Natural killer cell treated with Interleukin-12 subunit alpha and Interleukin-12 subunit beta and Interleukin-15 and Interleukin-18, amount 100 ng/mL, for 72 hours (primary cell): ENCODE measurements around the gene ARSB. TPM values are rescaled to one million over a fixed set of nuclear protein-coding genes. Genes with fewer than 3 reads are reported as not detected.

Source experiments
- ATAC-seq, 2 donors: fragments of 150-1000 bp; cut with Tn5 transposase in 1 of 2; sonication (Bioruptor Pico), chemical (Tn5 transposase) in 1 of 2; 2 replicates each; pipeline ENCODE4 v1.10.0; 2021
- DNase-seq: peaks from one replicate; pipeline ENCODE4 v3.0.0; 2022; ENCODE audit warnings: low spot score
- H3K27ac Mint-ChIP-seq, 2 donors: 1 replicate in 1 of 2; 2 replicates in 1 of 2; pipeline ENCODE4 v1.8.0; 2022; ENCODE audit warnings: mixed read lengths in 2 of 2, mild to moderate bottlenecking in 1 of 2, moderate library complexity in 1 of 2
- H3K27me3 Mint-ChIP-seq, 2 donors: 1 replicate in 1 of 2; 2 replicates in 1 of 2; pipeline ENCODE4 v1.8.0; 2022; ENCODE audit warnings: mixed read lengths in 2 of 2
- H3K36me3 Mint-ChIP-seq: one replicate; pipeline ENCODE4 v1.8.0; 2022; ENCODE audit warnings: mixed read lengths
- H3K4me1 Mint-ChIP-seq, 2 donors: 1 replicate in 1 of 2; 2 replicates in 1 of 2; pipeline ENCODE4 v1.8.0; 2022; ENCODE audit warnings: low read depth in 2 of 2, mixed read lengths in 2 of 2, mild to moderate bottlenecking in 1 of 2
- H3K4me3 Mint-ChIP-seq: one replicate; pipeline ENCODE4 v1.8.0; 2022; ENCODE audit warnings: mixed read lengths
- H3K9me3 Mint-ChIP-seq: 2 replicates; pipeline ENCODE4 v1.8.0; 2022; ENCODE audit warnings: mixed read lengths
- total RNA-seq, 2 donors: library from RNA; stranded (reverse); gene quantifications; one replicate each; pipeline ENCODE4 v1.2.3, GENCODE V29; 2022

ARSB gene
- total RNA-seq, result 10 to 100 TPM; 15.4 to 22.3 TPM

DNA sequence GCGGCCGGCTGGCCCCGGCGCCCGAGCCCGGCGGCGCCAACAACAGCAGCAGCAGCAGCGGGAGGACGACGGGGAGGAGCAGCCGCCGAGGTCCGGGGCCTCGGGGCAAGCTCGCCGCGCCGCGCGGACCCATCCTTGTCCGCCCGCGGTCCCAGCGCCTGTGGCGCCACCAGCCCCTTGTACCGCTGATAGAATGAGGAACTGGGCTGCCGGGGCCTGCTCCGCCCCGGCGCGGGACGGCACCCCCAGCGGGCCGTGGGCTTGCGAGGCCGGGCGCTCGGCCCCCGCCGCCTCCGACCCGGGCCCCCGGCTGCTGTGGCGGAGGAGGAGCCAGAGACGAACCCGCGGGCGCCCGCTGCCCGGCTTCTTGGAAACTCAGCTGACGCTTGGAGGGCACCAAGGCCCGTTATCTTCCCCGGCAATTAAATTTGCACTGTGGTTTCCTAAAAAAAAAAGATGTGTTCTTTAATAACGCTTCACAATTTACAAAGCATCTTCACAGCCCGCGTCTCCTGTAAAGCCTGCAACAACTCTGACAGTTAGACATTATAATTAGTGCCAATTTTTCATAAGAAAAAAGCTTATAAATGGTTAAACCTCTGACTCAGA, at the start of gene ARSB:
ARSB (minus strand) TSS at position 195 of the 609 bp plus-strand sequence; CDS start at position 133, 62 bp downstream.
- Mint-ChIP-seq H3K27ac (peak within 1 kb of the TSS; percentile 88 to 97), H3K4me1 (peaks cover 27 to 36% of the 10 kb centered on the region in 2 donors), H3K4me3 (peak within 1 kb of the TSS; percentile 87), H3K9me3 (no peaks in the 10 kb centered on the region), H3K36me3 (no peaks in the 10 kb centered on the region), H3K27me3 (peaks cover 0 to 2% of the 10 kb centered on the region in 2 donors)
- DNase-seq (peak; percentile 77), ATAC-seq (peak; percentile 77)

DNA sequence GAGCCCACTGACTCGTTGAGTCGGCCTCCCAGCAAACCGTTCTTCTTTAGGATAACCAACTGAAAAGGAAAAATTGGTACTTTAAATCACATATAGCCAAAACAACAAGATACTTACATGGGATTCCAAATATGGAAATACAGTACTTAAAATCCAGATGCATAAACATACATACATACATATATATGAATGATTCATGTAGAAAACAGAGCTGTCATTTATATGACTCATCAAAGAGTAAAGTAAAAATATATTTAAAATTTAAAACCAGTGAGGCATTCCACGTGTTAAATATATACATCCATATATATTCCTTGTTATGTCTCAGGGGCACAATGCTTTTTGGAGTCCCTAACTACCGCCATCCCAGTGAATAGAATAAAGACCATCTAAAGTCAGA, 47.7 kb upstream of the ARSB start:
- Mint-ChIP-seq H3K4me3 (no peak overlapping the region), H3K27ac (no peak overlapping the region), H3K36me3 (no peaks in the 10 kb centered on the region), H3K9me3 (no peaks in the 10 kb centered on the region), H3K27me3 (peaks cover 0 to 3% of the 10 kb centered on the region in 2 donors), H3K4me1 (no peaks in the 10 kb centered on the region)
- DNase-seq, result no peak
- ATAC-seq, result no peak

DNA sequence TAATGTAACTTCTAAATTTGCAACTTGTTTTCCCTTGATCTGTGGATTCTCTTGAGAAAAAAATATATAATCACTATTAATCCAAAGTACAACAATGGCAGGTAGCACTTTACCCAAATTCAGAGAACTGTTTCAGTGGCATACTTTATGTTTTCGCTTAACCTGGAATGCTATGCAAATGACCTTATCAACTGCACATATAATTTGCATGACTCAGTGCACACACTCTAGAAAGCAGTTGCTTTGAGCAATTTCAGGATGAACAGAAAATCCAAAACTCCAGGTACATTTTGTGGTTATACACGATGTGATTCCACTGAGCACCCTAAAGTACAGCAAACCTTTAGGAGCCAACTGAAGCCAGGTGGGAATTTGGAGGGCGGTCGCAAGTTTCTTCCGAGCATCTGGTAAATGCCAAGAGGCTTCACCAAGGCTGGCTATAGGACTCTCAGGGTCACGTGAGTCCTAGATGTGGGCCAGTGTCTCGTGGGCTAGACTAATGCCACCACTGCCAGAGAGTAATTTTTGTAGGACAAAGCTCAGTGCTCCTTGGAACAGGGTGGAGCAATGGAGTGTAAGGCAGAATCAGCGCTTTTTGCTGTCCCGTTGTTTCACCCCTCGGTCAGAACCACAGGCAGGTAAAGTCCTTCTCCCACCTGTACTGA, 47.1 kb upstream of the ARSB start:
- H3K36me3 Mint-ChIP-seq, result no peaks in the 10 kb centered on the region
- no peaks in the 10 kb centered on the region for H3K4me1 Mint-ChIP-seq

DNA sequence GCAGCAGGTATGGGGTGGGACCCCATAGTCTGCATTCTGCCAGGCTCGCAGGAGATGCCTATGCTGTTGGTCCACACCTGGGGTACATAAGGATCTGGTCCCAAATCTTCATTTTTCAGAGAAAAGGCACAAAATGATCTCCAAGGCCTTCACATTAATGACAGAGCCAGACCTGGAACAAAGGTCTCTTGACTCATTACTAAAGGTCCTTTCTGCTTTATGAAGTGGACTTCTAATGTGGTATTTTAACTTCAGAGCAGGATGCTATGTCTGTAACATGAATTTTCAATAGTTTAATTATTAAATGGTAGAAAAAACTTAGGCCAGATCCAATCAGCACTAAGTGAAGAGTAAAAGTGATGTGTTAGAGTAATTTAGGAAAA, 46.4 kb upstream of the ARSB start:
- DNase-seq (no peak), ATAC-seq (no peak)
- Mint-ChIP-seq H3K27me3 (peaks cover 9% of the 10 kb centered on the region in 2 donors), H3K4me1 (no peaks in the 10 kb centered on the region), H3K27ac (no peak overlapping the region), H3K9me3 (no peaks in the 10 kb centered on the region), H3K4me3 (no peak overlapping the region), H3K36me3 (no peaks in the 10 kb centered on the region)

More for the DNA sequence above, 47.1 kb upstream of the ARSB start:
- Mint-ChIP-seq H3K9me3 (no peaks in the 10 kb centered on the region), H3K4me3 (no peak overlapping the region), H3K27ac (no peak overlapping the region), H3K27me3 (peaks cover 3% of the 10 kb centered on the region in 2 donors)
- DNase-seq, result no peak
- no peak for ATAC-seq

DNA sequence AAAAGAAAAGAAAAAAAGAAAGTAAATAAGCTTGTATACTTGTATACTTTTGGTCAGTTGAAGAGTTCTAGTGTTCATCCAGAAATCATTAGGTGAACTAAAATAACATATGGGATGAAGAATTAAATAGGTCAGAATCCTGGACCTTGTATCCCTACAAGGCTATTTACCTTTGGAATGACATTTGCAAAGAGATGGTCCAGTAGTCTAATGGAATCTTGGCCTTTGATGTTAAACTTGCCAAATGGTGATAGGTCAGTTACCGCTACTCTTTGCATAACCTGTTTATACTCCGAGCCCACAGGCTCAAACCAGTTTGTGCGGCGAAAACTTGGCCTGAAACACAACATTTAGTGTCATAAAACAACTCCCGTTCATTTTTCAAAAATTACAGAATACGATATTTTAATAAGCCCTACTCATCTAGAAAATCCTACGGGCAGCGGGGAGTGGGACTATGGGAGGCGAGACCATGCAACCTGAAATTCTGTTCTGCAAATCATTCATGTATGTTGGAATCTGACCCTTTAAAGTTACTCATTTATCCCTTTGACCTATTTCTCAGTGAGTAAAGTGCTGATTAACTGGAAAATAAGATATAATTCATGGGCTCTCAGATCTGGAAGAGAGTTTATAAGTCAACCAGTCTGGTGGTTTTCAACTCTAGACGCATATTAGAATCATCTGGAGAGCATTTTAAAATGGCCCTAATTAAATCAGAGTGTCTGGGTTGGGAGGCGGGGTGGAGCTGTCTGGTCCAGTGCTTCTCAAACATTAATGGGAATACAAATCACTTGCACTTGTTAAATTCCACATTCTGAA, 45.8 kb upstream of the ARSB start:
- peaks cover 12 to 15% of the 10 kb centered on the region in 2 donors for H3K27me3 Mint-ChIP-seq
- no peak overlapping the region for H3K27ac Mint-ChIP-seq
- no peaks in the 10 kb centered on the region for H3K36me3 Mint-ChIP-seq
- H3K4me3 Mint-ChIP-seq, result no peak overlapping the region
- H3K9me3 Mint-ChIP-seq, result no peaks in the 10 kb centered on the region
- ATAC-seq, result no peak
- no peak for DNase-seq
- H3K4me1 Mint-ChIP-seq, result no peaks in the 10 kb centered on the region

DNA sequence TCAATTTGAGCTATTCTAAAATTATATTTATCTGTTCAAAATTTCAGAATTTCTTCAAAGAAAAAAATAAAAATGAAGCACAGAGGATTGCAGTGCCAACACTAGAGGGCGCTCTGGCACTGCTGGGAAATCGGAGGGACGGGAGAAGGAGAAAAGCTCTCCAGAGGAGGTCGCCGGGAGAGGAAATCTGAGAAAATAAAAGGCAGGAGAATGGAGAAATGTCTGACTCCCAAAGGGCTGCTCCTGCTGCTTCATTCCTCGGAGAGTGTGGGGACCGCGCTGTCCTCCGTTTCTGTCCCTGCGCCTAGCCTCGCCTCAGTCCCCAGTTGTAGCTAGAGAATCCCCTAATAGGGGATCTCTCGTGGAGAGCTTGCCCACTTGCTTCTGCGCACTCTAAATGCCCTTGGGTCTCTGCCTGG, 40.0 kb upstream of the ARSB start:
- no peak overlapping the region for H3K27ac Mint-ChIP-seq
- peaks cover 8 to 14% of the 10 kb centered on the region in 2 donors for H3K4me1 Mint-ChIP-seq
- ATAC-seq, result no peak
- no peaks in the 10 kb centered on the region for H3K36me3 Mint-ChIP-seq
- no peaks in the 10 kb centered on the region for H3K9me3 Mint-ChIP-seq
- DNase-seq, result no peak
- peaks cover 33 to 58% of the 10 kb centered on the region in 2 donors for H3K27me3 Mint-ChIP-seq
- H3K4me3 Mint-ChIP-seq, result no peak overlapping the region

DNA sequence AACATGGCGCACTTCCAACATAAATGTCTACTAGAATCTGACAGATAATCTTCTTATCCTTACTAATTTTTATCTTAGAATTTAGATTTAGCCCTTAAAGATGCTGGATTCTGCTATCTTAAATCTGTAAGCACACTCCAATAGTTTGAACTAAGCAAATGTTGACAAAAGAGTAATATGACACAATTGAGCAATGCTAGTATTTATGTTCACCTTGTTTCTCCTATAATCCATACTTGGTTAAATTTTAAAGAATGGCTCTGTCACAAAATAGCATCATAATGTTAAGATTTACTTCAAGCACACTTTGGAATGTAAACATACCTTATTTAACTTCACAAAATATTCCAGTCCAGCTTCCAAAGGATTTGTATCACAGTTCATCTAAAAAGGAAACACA, 38.8 kb upstream of the ARSB start:
- ATAC-seq, result no peak
- H3K27ac Mint-ChIP-seq, result no peak overlapping the region
- no peak overlapping the region for H3K4me3 Mint-ChIP-seq
- no peaks in the 10 kb centered on the region for H3K36me3 Mint-ChIP-seq
- no peak for DNase-seq
- no peaks in the 10 kb centered on the region for H3K9me3 Mint-ChIP-seq
- peaks cover 40 to 62% of the 10 kb centered on the region in 2 donors for H3K27me3 Mint-ChIP-seq
- H3K4me1 Mint-ChIP-seq, result peaks cover 8 to 14% of the 10 kb centered on the region in 2 donors

DNA sequence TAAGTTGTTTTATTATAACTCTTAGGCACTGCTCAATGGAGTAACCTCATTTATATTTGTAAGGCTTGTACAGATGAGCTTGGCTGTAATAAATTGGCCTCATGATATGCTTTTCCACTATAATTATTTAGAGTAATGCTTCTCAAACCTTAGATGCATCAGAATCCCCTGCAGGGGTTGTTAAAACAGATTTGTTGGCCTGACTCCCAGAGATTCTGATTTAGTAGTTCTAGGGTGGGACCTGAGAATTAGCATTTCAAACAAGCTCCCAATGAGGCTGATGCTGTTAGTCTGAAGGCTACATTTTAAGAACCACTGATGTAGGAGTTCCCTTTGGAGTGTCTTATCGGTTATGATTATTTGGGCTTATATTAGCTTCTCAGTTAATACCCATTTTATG, 38.2 kb upstream of the ARSB start:
- Mint-ChIP-seq H3K9me3 (no peaks in the 10 kb centered on the region), H3K4me1 (peaks cover 8 to 14% of the 10 kb centered on the region in 2 donors), H3K36me3 (no peaks in the 10 kb centered on the region), H3K27me3 (peaks cover 41 to 66% of the 10 kb centered on the region in 2 donors), H3K4me3 (no peak overlapping the region), H3K27ac (no peak overlapping the region)
- DNase-seq (no peak), ATAC-seq (no peak)

DNA sequence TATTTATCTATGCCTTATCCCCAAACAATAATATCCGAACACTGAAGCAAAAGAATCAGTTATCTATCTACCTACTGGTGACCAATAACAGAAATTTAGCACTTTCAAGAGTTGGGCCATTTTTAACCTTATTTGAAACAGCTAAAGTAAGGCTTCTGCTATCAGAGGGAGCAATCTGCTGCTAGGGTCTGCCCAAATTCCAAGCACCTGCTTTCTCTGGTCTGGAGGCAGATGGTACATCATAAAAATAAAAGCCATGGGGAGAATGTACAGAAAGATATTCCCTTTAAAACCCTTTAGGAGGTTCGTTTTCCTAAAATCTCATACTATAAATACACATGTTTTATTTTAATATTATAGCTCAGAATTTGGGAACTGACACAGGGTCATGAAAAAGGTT, 37.7 kb upstream of the ARSB start:
- H3K27me3 Mint-ChIP-seq, result peaks cover 41 to 66% of the 10 kb centered on the region in 2 donors
- no peaks in the 10 kb centered on the region for H3K36me3 Mint-ChIP-seq
- ATAC-seq (no peak), DNase-seq (no peak)
- no peak overlapping the region for H3K4me3 Mint-ChIP-seq
- H3K9me3 Mint-ChIP-seq, result no peaks in the 10 kb centered on the region
- no peak overlapping the region for H3K27ac Mint-ChIP-seq
- peaks cover 8 to 14% of the 10 kb centered on the region in 2 donors for H3K4me1 Mint-ChIP-seq

DNA sequence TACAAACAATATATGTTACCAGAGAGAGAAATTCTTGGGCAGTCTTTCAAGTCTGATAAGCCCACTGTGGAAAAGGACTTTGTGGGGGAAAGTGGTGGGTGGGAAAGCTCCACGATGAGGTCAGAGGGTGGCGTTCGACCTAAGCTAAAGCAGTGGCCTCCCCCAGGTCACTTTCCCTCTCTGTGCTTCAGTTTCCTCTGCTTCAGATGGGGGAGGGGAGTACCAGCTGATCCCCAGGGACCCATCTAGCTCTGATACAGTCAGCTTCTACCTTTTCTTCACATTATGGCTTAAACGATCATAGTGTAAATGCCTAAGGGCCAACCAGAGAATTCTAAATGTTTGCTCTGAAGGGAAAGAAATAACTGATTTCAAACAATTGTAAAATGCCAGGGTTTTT, 36.6 kb upstream of the ARSB start:
- Mint-ChIP-seq H3K9me3 (no peaks in the 10 kb centered on the region), H3K27me3 (peaks cover 38 to 68% of the 10 kb centered on the region in 2 donors), H3K27ac (no peak overlapping the region), H3K36me3 (no peaks in the 10 kb centered on the region), H3K4me3 (no peak overlapping the region), H3K4me1 (peaks cover 8 to 14% of the 10 kb centered on the region in 2 donors)
- DNase-seq (no peak), ATAC-seq (no peak)

DNA sequence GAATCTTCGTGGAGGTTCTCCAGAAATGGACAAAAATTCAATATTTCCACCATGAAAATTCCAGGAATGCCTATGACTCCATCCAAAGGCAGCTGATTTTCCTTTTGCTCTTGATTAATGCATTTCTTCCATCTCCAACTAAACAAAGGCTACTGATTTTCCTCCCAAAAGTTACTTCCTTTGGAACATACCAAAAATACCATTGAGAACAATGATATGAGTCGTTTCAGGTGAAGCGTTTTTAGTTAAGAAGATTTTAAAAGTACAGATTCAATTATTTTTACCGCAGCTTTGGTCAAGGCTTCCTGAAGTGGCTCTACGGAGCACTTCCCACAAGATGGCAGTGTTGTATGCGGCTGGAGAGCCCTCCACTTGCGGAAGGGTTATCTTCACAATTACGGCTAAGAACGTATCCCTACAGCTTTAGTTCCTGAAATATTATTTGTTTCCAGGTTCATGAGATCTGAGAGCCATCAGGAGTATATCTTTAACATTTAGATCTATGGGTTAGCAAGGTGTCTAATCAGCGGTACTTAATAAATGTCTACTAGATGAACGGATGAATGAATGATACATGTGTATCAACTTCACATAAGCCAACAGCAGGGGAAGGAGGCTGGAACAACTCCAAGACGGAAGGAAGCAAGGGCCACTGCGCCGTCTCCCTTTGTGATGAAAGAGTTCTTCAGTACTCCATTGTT, 35.9 kb upstream of the ARSB start:
- Mint-ChIP-seq H3K27ac (no peak overlapping the region), H3K4me1 (peaks cover 8 to 14% of the 10 kb centered on the region in 2 donors), H3K9me3 (no peaks in the 10 kb centered on the region), H3K36me3 (no peaks in the 10 kb centered on the region), H3K27me3 (peaks cover 39 to 68% of the 10 kb centered on the region in 2 donors), H3K4me3 (no peak overlapping the region)
- ATAC-seq, result no peak
- peak; percentile 64 for DNase-seq

DNA sequence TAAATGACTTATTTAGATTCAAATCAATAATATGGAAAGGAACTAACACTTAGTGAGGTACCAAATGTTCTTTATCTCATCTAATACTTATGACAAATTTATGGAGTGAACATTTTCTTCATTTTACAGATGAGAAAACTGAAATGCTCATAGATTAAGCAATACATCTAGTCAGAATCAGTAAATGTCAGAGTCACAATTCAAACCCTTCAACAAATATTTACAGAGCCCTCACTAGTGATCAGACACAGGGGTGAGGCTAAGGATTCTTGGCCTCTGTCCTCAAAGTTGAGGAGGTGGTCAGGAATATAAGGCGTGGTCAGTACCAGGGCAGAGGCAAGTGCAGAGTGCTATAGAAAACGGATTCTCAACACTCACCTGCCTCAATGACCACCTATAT, 29.5 kb upstream of the ARSB start:
- Mint-ChIP-seq H3K4me1 (no peaks in the 10 kb centered on the region), H3K9me3 (peaks cover 7% of the 10 kb centered on the region), H3K36me3 (peaks cover 7% of the 10 kb centered on the region), H3K4me3 (no peak overlapping the region), H3K27ac (no peak overlapping the region), H3K27me3 (peaks cover 23 to 56% of the 10 kb centered on the region in 2 donors)
- ATAC-seq (no peak), DNase-seq (no peak)

DNA sequence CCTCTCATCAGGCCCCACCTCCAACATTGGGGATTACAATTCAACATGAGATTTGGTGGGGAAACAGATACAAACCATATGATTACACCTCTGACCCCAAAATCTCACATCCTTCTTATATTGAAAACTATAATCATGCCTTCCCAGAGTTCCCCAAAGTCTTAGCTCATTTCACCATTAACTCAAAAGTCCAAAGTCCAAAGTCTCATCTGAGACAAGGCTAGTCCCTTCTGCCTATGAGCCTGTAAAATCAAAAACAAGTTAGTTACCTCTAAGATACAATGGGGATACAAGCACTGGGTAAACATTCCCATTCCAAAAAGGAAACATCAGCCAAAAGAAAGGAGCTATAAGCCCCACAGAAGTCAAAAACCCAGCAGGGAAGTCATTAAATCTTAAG, 26.8 kb upstream of the ARSB start:
- Mint-ChIP-seq H3K4me1 (no peaks in the 10 kb centered on the region), H3K4me3 (no peak overlapping the region), H3K27ac (no peak overlapping the region), H3K36me3 (peaks cover 7% of the 10 kb centered on the region), H3K9me3 (peaks cover 7% of the 10 kb centered on the region), H3K27me3 (peaks cover 16 to 49% of the 10 kb centered on the region in 2 donors)
- no peak for DNase-seq
- ATAC-seq, result no peak
